HEK293 (cell line): ENCODE data around the gene RDH16.
"Not testable (repeated sequence)": the region's sequence is repeated elsewhere in the genome, so short reads cannot be mapped to it uniquely, and the experiment has no call there.

ENCODE experiments used
- CTCF ChIA-PET: fragments of 350-600 bp; formaldehyde crosslinking; extraction: SDS; loops from one replicate; lab custom pipeline; 2021; ENCODE audit warnings: antibody characterized with exemption; lab: Yijun Ruan, JAX
- POLR2A ChIA-PET: fragments of 300-600 bp; formaldehyde crosslinking; extraction: SDS; loops from one replicate; lab custom pipeline; 2020; ENCODE audit warnings: antibody characterized with exemption, inconsistent platforms; lab: Yijun Ruan, JAX
- H3K27ac ChIP-seq: fragments of 200-500 bp; sonication (Bioruptor generic); 2 replicates; pipeline ENCODE4 v1.5.1; 2014; ENCODE audit warnings: low read depth, low read length, control low read depth, inconsistent platforms; ENCODE audit errors: extremely low read depth
- H3K36me3 ChIP-seq, 2 experiments: fragments of 200-500 bp in 1 of 2; sonication (Bioruptor generic) in 1 of 2; 1 replicate in 1 of 2; 2 replicates in 1 of 2; pipeline ENCODE4 v1.5.1; 2014 to 2017; ENCODE audit warnings: inconsistent platforms in 2 of 2, low read length in 2 of 2; ENCODE audit not compliant: control insufficient read depth in 2 of 2, insufficient read depth in 1 of 2
- H3K4me1 ChIP-seq: fragments of 200-500 bp; sonication (Bioruptor generic); 2 replicates; pipeline ENCODE4 v1.5.1; 2014; ENCODE audit warnings: mild to moderate bottlenecking, low read length, inconsistent platforms; ENCODE audit not compliant: control insufficient read depth, insufficient read depth
- H3K4me3 ChIP-seq: 2 replicates; pipeline ENCODE4 v1.5.1; 2011; ENCODE audit warnings: low read depth, mild to moderate bottlenecking, control low read depth, low read length, moderate library complexity
- H3K9me3 ChIP-seq: fragments of 200-500 bp; sonication (Bioruptor generic); 2 replicates; pipeline ENCODE4 v1.5.1; 2014; ENCODE audit warnings: low read depth, low read length, inconsistent platforms; ENCODE audit not compliant: control insufficient read depth, insufficient read depth
- EGR2 ChIP-seq: fragments of 450-650 bp; formaldehyde crosslinking; IDR thresholded peaks from 2 replicates; pipeline ENCODE4 v1.5.1; 2016; ENCODE audit warnings: low read depth, missing biosample characterization, missing genetic modification characterization
- INSM2 ChIP-seq: fragments of 450-650 bp; formaldehyde crosslinking; IDR thresholded peaks from 2 replicates; pipeline ENCODE4 v1.5.1; 2016; ENCODE audit warnings: missing biosample characterization, missing genetic modification characterization
- MZF1 ChIP-seq: fragments of 450-650 bp; formaldehyde crosslinking; IDR thresholded peaks from 2 replicates; pipeline ENCODE4 v1.5.1; 2017; ENCODE audit warnings: missing biosample characterization, missing genetic modification characterization, borderline replicate concordance
- PRDM10 ChIP-seq: fragments of 450-650 bp; formaldehyde crosslinking; IDR thresholded peaks from 2 replicates; pipeline ENCODE4 v1.5.1; 2016; ENCODE audit warnings: missing biosample characterization, missing genetic modification characterization
- RBAK ChIP-seq: fragments of 450-650 bp; formaldehyde crosslinking; IDR thresholded peaks from 2 replicates; pipeline ENCODE4 v1.5.1; 2016; ENCODE audit warnings: missing biosample characterization, missing genetic modification characterization
- SP2 ChIP-seq: fragments of 450-650 bp; formaldehyde crosslinking; IDR thresholded peaks from 2 replicates; pipeline ENCODE4 v1.5.1; 2016; ENCODE audit warnings: missing biosample characterization, missing genetic modification characterization
- SP3 ChIP-seq: fragments of 450-650 bp; formaldehyde crosslinking; IDR thresholded peaks from 2 replicates; pipeline ENCODE4 v1.5.1; 2016; ENCODE audit warnings: missing biosample characterization, missing genetic modification characterization
- SP7 ChIP-seq: fragments of 450-650 bp; formaldehyde crosslinking; IDR thresholded peaks from 2 replicates; pipeline ENCODE4 v1.5.1; 2016; ENCODE audit warnings: missing biosample characterization, missing genetic modification characterization
- YY2 ChIP-seq: fragments of 450-650 bp; formaldehyde crosslinking; IDR thresholded peaks from 2 replicates; pipeline ENCODE4 v1.5.1; 2016; ENCODE audit warnings: missing biosample characterization, missing genetic modification characterization
- ZBTB26 ChIP-seq: fragments of 450-650 bp; formaldehyde crosslinking; optimal IDR thresholded peaks from 2 replicates; pipeline ENCODE3; 2016; ENCODE audit warnings: missing biosample characterization, mild to moderate bottlenecking, missing genetic modification characterization
- ZFP41 ChIP-seq: fragments of 450-650 bp; formaldehyde crosslinking; IDR thresholded peaks from 2 replicates; pipeline ENCODE4 v1.5.1; 2016; ENCODE audit warnings: missing biosample characterization, missing genetic modification characterization, borderline replicate concordance
- ZFP69B ChIP-seq: fragments of 450-650 bp; formaldehyde crosslinking; IDR thresholded peaks from 2 replicates; pipeline ENCODE4 v1.5.1; 2016; ENCODE audit warnings: missing biosample characterization, missing genetic modification characterization
- ZNF10 ChIP-seq: fragments of 450-650 bp; formaldehyde crosslinking; IDR thresholded peaks from 2 replicates; pipeline ENCODE4 v1.5.1; 2017; ENCODE audit warnings: missing biosample characterization, missing genetic modification characterization
- ZNF121 ChIP-seq: fragments of 450-650 bp; formaldehyde crosslinking; IDR thresholded peaks from 2 replicates; pipeline ENCODE4 v1.5.1; 2016; ENCODE audit warnings: missing biosample characterization, missing genetic modification characterization
- ZNF239 ChIP-seq: fragments of 450-650 bp; formaldehyde crosslinking; IDR thresholded peaks from 2 replicates; pipeline ENCODE4 v1.5.1; 2016; ENCODE audit warnings: missing biosample characterization, missing genetic modification characterization
- ZNF292 ChIP-seq: fragments of 450-650 bp; formaldehyde crosslinking; IDR thresholded peaks from 2 replicates; pipeline ENCODE4 v1.5.1; 2016; ENCODE audit warnings: low read depth, missing biosample characterization, missing genetic modification characterization, borderline replicate concordance
- ZNF404 ChIP-seq: fragments of 450-650 bp; formaldehyde crosslinking; IDR thresholded peaks from 2 replicates; pipeline ENCODE4 v1.5.1; 2017; ENCODE audit warnings: missing biosample characterization, missing genetic modification characterization
- ZNF514 ChIP-seq: fragments of 450-650 bp; formaldehyde crosslinking; IDR thresholded peaks from 2 replicates; pipeline ENCODE4 v1.5.1; 2016; ENCODE audit warnings: missing biosample characterization, missing genetic modification characterization
- ZNF521 ChIP-seq: fragments of 450-650 bp; formaldehyde crosslinking; IDR thresholded peaks from 2 replicates; pipeline ENCODE4 v1.5.1; 2017; ENCODE audit warnings: missing biosample characterization, mild to moderate bottlenecking, missing genetic modification characterization
- ZNF555 ChIP-seq: fragments of 450-650 bp; formaldehyde crosslinking; conservative IDR thresholded peaks from 2 replicates; pipeline ENCODE4 v1.5.1; 2017; ENCODE audit warnings: missing biosample characterization, mild to moderate bottlenecking, missing genetic modification characterization, inconsistent platforms
- ZNF596 ChIP-seq: fragments of 450-650 bp; IDR thresholded peaks from 2 replicates; pipeline ENCODE4 v1.5.0; 2018; ENCODE audit warnings: missing biosample characterization, mild to moderate bottlenecking, missing genetic modification characterization, moderate library complexity
- ZNF621 ChIP-seq: fragments of 450-650 bp; formaldehyde crosslinking; IDR thresholded peaks from 2 replicates; pipeline ENCODE4 v1.5.1; 2017; ENCODE audit warnings: missing biosample characterization, missing genetic modification characterization
- ZNF623 ChIP-seq: fragments of 450-650 bp; formaldehyde crosslinking; IDR thresholded peaks from 2 replicates; pipeline ENCODE4 v1.5.1; 2016; ENCODE audit warnings: missing biosample characterization, missing genetic modification characterization
- TF ChIP-seq, protein P1 (sequence below): fragments of 450-650 bp; formaldehyde crosslinking; IDR thresholded peaks from 2 replicates; pipeline ENCODE4 v1.5.1; 2016; ENCODE audit warnings: missing biosample characterization, missing genetic modification characterization

Gene RDH16

GRCh38 chr12:56982578-56983236, 25.3 kb upstream of the RDH16 start:
- H3K36me3 ChIP-seq, H3K27ac ChIP-seq, H3K9me3 ChIP-seq, CTCF ChIA-PET, POLR2A ChIA-PET, H3K4me3 ChIP-seq, H3K4me1 ChIP-seq: not testable (repeated sequence)

DNA sequence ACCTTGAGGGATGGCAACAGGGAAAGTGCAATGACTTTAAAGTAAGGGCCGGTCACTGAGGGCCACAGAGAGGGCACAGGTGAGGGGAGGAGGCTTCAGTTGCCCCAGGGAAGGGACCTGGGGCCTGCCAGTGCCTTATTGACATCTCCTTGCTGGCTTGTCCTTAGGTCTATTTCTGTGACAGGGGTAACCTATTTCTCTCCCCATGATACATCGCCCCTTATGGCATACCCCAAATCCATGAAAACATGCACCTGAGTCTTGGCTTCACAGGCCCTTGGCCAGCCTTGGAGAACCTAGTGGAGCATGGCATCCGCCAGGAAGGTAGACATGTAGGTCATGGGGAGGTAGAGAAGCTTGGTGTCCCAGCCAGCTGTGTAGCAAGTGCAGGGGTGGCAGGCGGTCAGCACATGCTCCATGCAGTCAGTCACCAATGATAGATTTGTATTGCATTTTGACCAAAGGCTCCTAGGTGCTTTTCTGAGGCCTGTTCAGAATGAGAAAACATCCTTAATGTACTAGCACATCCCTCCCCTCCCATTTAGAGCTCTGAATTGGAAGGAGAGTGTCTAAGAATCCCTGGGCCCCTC, 23.6 kb upstream of the RDH16 start:
- POLR2A ChIA-PET: no interaction called here
- no peak overlapping the region for H3K4me3 ChIP-seq

GRCh38 chr12:56980268-56980667, 22.9 kb upstream of the RDH16 start:
- H3K27ac ChIP-seq: no peak overlapping the region
- CTCF ChIA-PET: interaction anchor here (0.6 kb wide), 1 partner anchor 224 kb away, joined by 4 read pairs; no protein-coding TSS in a partner anchor
- no peak overlapping the region for H3K4me3 ChIP-seq
- H3K9me3 ChIP-seq: no peaks in the 10 kb centered on the region
- H3K4me1 ChIP-seq: no peaks in the 10 kb centered on the region
- H3K36me3 ChIP-seq: no peaks in the 10 kb centered on the region
- POLR2A ChIA-PET: no interaction called here
- TF ChIP-seq ZNF514 (tag by site-specific recombination) (no peak), ZFP41 (tag by site-specific recombination) (no peak), RBAK (tag by site-specific recombination) (no peak), EGR2 (tag by site-specific recombination) (no peak), ZNF239 (tag by site-specific recombination) (no peak), ZNF596 (tag by site-specific recombination) (no peak), SP7 (tag by site-specific recombination) (no peak), ZNF555 (no peak), INSM2 (no peak), ZNF521 (tag by site-specific recombination) (no peak)
- TF ChIP-seq, protein P1, sequence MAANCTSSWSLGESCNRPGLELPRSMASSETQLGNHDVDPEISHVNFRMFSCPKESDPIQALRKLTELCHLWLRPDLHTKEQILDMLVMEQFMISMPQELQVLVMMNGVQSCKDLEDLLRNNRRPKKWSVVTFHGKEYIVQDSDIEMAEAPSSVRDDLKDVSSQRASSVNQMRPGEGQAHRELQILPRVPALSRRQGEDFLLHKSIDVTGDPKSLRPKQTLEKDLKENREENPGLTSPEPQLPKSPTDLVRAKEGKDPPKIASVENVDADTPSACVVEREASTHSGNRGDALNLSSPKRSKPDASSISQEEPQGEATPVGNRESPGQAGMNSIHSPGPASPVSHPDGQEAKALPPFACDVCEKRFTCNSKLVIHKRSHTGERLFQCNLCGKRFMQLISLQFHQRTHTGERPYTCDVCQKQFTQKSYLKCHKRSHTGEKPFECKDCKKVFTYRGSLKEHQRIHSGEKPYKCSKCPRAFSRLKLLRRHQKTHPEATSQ (tag by site-specific recombination): no peak

More for the DNA sequence above, 23.6 kb upstream of the RDH16 start:
- Histone ChIP-seq H3K27ac (no peak overlapping the region), H3K36me3 (no peaks in the 10 kb centered on the region), H3K9me3 (no peaks in the 10 kb centered on the region), H3K4me1 (no peaks in the 10 kb centered on the region)
- CTCF ChIA-PET: interaction anchor here (0.6 to 0.9 kb wide), 3 partner anchors 20 to 225 kb away, joined by 3 to 4 read pairs (median 3); no protein-coding TSS in a partner anchor
- no peak for TF ChIP-seq SP2 (tag by site-specific recombination)
- no peak for TF ChIP-seq PRDM10 (tag by site-specific recombination)
- no peak for TF ChIP-seq ZBTB26 (tag by site-specific recombination)
- TF ChIP-seq SP3 (tag by site-specific recombination): no peak
- TF ChIP-seq YY2 (tag by site-specific recombination): no peak
- TF ChIP-seq ZNF404: no peak
- TF ChIP-seq ZNF121: no peak
- no peak for TF ChIP-seq ZFP69B (tag by site-specific recombination)
- TF ChIP-seq ZNF623 (tag by site-specific recombination): no peak
- no peak for TF ChIP-seq ZFP41 (tag by site-specific recombination)
- TF ChIP-seq MZF1 (tag by site-specific recombination): no peak
- TF ChIP-seq ZNF292 (tag by site-specific recombination): no peak
- no peak for TF ChIP-seq ZNF621 (tag by site-specific recombination)
- TF ChIP-seq ZNF10 (tag by site-specific recombination): no peak
- TF ChIP-seq, all 188 proteins: peak for 0
